ENCODE data around the gene CLPX.
"Not testable (repeated sequence)": the region's sequence is repeated elsewhere in the genome, so short reads cannot be mapped to it uniquely, and the experiment has no call there.

The CLPX gene

DNA sequence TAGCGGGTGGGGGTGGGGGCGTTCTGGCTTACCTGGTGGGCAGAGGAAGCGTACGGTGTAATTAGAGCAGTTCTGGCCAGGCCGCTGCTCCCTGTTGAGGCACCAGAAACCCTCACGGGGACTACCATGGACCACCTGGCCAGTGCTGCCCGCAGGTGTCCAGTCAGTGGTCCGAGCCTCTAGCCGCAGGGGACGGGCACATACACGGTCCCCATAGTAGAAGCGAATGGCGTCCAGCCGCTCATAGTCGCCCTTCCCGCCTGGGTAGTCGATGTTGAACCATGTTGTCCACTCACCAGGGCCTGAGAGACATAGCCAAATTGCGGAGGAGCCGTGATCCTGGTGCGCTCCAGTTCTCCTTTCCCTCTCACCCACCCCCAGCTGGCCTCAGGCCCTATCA lies 21.6 kb upstream of the CLPX start:
- in situ Hi-C loops (cut with MboI; ENCODE audit: low sequenced_read_pairs) = no loop called here

DNA sequence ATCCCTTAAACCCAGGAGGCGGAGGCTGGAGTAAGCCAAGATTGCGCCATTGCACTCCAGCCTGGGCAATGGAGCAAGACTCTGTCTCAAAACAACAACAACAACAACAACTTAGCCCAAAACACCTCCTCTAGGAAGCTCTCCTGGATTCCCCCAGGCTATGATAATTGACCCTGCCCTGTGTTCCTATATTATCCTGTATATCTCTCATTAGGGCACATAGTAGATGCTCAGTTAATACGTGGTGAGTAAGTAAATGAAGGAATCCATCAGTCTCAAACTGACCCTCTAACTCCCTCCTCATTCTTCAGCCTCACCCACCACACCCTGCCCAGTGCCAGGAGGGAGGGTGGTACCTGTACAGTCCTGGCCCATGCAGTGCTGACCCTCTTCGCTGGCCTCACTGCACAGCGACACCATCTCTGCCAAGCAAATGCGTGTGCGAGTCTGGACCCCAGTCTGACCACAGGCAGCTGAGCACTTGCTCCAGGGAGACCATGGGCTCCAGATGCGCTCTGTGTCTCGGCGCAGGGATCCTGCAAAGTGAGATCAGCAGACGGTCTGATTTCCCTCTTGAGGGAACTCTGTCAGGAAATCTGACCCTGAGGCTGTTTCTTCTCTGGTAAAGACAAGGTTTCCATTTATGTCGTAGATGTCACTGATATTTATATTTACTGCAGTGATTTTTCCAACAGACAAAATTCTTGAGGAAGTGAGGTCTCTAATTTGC lies 20.0 kb upstream of the CLPX start:
- in situ Hi-C loops (cut with MboI; ENCODE audit: low sequenced_read_pairs) = no loop called here

DNA sequence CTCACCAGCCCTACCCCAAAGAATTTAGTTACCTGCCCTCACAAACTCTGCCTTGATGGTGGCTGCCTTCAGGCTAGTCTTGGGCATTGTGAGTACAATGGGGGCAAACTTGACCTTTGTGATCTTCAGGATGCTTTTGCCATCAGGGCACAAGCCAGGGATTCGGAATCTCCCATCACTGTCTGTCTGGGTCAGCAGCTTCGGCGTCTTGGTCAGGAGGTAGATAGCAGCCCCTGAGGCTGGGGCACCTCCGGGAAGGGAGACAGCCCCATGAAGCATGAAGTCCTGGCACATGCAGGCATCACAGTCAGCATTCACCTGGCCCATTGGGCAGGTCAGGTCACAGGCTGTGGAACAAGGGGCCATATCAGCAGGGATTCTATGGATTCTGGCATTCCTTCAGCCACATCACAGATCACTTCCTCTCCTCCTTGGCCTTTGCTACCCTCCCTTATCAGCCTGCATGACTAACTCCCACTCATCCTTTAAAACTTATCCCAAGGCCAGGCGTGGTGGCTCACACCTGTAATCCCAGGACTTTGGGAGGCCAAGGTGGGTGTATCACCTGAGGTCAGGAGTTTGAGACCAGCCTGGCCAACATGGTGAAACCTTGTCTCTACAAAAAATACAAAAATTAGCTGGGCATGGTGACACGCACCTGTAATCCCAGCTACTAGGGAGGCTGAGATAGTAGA lies 19.2 kb upstream of the CLPX start:
- in situ Hi-C loops (cut with MboI; ENCODE audit: low sequenced_read_pairs) = no loop called here

DNA sequence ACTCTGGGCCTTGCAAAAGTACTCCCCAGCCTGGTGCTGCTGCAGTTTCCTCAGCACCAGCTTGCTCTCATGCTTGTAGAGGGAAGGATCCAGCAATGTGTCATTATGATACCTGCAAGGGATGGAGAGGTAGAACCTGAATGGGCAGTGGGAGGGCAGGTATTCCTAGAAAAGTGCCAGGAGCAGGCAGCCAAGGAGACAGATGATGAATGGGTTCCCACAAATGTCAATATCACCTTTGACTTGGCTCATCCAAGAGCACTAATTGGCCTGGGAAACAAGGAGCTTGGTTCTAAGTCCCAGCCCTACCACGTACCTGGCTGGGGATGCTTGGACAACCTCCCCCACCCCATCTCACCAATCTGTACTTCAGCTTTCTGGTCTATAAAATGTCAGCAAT lies 16.8 kb upstream of the CLPX start:
- in situ Hi-C loops (cut with MboI; ENCODE audit: low sequenced_read_pairs) = no loop called here

DNA sequence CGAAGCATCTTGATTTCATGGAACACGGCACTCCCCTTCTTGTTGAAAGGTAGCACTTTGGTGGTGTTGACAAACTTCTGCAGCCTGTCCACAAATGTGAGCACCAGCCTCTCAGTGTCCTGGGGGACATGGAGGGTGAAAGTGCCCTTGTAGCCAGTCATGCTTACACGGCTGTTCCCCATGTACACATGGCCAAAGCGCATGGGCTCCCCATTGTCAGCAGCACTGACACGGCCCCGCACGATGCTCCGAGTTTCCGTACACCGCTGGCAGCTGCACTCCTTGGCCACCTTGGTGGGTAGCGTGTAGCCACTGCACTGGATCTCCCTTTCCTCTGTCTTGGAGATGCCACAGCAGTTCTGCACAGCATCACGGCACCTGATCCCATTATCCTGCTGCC lies 13.4 kb upstream of the CLPX start:
- in situ Hi-C loops (cut with MboI; ENCODE audit: low sequenced_read_pairs) = no loop called here

DNA sequence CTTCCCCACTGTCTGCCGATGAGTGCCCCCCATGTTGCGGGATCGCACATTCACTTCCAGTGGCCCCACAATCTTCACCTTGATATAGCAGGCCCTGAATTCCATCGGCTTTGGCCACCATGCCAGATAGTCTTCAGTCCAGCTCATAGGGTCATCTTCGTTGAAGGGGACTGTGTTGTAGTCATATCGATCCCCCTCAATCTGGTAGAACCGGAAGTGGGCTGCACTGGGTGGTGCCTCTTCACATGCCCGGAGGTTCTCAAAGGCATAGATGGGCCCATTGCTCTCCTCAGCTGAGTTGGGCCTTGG lies 12.1 kb upstream of the CLPX start:
- in situ Hi-C loops (cut with MboI; ENCODE audit: low sequenced_read_pairs) = no loop called here

DNA sequence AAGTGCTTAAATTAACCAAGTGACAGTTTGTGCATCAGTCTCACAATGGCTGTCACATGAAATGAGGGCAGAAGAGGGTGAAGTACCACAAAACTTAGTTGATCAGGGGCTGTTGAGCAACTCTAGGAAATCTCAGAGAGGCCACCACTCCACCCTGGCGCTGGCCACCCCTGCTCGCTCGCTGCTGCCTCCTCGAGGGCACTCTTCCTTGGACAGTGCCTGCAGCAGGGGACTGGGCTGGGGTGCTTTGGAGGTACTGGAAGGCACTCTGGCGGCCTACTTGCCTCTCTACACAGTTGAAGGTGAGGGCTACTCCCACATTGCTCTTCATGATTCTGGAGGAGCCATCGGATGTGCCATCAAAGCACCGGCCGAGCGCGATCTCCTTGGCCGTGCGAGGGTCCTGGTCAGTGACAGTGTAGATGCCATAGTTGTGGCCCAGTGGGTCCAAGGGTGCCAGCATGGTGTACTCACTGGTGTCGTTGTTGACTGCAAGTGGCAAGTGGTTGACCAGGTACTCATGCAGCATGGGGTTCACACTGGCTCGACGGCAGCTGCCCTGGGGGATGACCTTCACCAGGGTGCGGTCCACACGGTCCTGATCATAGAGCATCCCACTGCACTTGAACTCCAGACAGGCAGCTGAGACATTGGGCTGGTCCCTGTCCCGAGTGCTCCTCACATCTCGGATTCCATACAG lies 11.6 kb upstream of the CLPX start:
- in situ Hi-C loops (cut with MboI; ENCODE audit: low sequenced_read_pairs) = no loop called here

DNA sequence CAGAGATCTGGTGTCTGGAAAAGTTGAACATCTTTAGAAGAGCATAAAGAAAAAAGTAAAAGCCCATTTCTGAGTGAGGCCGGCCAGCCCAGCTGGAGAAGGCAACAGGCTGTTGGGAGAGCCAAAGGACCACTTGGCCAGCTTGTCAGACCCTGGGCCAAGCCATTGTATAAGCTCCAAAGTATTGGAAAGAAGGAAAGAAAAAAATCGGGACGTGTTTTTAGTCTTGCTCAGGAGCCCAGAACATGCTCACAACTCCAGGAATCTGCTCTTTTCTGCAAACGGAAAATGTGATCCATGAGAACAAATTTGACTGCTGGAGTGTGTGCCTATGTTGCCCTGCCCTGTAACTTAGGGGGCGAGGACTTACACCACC lies 10.4 kb upstream of the CLPX start:
- in situ Hi-C loops (cut with MboI; ENCODE audit: low sequenced_read_pairs) = no loop called here

DNA sequence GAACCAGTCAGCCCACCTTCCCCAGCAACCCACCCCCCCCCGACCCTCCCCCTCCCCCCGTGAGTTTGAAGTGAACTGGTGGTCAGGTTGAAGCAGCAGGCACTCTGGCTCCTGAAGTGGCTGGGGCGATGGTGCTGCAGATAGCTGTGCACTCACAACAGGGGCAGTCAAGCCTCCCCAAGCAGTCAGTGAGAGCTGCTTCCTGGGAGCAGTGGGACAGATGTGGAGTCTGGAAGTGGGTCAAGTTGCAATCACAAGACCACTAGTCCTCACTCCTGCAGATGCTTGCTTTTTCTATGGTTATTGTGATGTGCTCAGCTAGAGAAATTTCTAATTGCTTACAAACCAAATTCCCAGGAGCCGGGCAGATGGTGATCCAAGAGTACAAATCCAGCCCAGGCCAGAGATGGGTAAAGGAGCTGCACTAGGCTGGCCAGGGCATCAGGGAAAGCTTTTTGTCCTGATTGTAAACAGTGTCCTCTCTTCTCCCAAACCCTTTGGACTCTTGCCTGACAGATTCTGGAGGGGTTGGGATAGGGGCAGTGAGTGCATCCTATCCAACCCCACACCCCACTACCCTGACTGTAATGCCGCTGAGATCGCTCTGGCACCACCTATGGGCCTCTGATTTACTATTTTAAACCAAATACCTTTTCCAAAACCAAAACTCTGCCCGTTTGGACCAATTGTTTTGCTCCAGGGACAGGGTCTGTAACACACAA lies 9.8 kb upstream of the CLPX start:
- in situ Hi-C loops (cut with MboI; ENCODE audit: low sequenced_read_pairs) = no loop called here

DNA sequence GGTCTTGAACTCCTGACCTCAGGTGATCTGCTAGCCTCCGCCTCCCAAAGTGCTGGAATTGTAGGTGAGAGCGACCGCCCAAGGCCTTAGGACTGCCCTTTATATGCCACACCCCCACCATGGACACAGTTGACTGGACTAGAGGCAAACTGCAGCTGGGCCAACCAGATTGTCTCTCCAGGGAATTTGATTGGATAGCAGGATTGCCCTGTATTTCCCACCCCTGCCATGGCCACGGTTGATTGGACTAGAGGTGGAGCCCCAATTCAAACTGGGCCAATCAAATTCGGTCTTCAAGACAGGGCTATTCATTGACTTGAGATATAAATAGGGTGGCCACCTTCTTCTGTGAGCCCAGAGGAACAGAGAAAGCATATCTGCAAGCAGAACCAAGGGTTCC lies 6.9 kb upstream of the CLPX start:
- in situ Hi-C loops (cut with MboI; ENCODE audit: low sequenced_read_pairs) = no loop called here

DNA sequence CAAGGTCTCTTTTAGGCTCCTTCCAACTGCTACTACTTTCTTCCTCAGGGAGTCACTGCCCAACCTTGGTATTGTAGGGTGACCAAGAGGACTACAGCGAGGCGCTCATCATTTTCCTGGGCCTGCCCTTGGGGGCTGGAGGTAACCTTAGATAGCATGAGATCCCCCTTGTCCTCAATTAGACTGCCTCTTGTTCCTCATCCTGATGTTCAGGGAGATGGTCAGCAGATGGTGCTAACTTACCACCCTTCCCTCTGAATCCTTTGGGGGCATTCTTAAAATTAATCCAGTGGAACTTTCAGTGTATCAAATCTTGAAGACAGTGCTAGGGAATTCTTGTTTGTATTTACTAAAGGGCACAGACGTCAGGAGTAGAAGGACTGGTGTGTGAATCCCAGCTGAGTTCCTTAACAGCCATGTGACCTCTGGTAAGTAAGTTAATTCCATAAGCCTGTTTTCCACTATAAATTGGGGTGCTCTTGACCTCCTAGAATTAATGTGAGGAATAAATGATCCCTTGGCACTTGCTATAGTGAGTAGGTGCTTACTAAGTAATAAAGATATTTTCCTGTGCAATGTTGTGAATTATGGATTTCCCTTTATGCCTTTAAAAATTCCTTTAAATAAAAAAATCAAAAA lies 4.1 kb upstream of the CLPX start:
- in situ Hi-C loops (cut with MboI; ENCODE audit: low sequenced_read_pairs) = no loop called here

DNA sequence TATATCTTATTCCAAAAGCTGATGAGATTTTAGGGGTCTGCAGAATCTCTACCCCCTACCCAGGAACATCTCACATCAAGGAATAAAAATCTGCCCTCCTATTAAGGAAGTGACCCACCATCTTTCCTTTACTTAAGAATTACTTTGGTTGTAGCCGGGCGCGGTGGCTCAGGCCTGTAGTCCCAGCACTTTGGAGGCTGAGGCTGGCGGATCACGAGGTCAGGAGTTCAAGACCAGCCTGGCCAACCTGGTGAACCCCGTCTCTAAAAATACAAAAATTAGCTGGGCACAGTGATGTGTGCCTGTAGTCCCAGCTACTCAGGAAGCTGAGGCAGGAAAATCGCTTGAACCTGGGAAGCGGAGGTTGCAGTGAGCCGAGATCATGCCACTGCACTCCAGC lies 3.3 kb upstream of the CLPX start:
- in situ Hi-C loops (cut with MboI; ENCODE audit: low sequenced_read_pairs) = not testable (repeated sequence)

DNA sequence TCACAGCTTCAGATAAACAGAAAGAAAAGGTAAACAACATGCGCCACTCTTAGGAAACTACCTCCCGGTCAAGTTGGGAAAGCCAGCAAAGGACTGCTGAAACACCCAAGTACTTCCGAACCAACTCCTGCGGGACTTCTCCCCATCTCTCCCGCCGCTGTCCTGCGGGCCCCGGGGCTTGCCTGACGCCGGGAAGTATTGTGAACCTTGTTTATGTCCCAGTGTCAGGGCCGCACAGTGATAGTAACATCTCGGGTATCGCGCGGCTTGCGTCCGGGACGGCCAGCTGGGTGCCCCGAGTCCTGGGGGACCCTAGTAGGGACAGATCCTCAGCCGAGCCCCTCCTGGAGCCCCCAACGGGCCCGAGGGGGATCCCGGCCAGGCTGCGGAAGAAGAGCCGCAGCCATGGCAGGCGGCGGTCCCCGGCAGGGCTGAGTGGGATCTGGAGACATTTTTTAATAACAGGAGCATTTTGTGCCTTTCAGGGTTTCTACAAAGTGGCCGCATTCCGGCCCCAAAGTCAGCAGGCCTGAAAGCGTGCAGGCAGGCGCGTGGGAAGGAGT lies 756 bp downstream of the CLPX start:
- in situ Hi-C loops (cut with MboI; ENCODE audit: low sequenced_read_pairs) = no loop called here

DNA sequence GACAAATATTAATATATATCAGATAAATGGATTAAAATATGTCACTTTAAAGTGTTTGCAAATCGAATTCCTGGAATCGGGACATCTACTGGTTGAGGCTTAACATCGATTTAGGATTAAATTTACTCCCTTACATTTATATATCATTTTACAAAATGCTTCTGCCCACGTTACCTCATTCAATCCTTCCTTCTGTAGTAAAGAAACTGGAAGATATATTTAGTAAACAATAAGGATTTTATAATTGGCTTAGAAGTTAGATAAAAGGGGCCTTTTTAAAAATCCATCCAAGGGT lies 1.3 kb downstream of the CLPX start:
- in situ Hi-C loops (cut with MboI; ENCODE audit: low sequenced_read_pairs) = no loop called here

DNA sequence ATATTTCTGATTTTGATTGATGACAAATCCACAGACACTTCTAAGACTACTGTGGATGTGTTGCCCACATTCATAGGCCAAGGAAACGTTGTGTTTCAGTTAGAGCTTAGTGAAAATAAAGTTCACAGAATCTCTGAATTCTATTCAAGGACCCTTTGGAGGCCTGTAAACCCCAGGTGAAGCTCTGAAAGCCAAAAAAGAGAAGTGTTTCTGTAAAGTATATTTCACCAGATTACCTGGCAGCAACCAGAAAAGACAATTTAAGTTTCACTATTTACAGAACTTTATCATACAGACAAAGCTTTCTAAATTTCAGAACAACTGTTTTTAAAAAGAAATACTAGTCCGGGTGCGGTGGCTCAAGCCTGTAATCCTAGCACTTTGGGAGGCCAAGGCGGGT lies 2.6 kb downstream of the CLPX start:
- in situ Hi-C loops (cut with MboI; ENCODE audit: low sequenced_read_pairs) = no loop called here

DNA sequence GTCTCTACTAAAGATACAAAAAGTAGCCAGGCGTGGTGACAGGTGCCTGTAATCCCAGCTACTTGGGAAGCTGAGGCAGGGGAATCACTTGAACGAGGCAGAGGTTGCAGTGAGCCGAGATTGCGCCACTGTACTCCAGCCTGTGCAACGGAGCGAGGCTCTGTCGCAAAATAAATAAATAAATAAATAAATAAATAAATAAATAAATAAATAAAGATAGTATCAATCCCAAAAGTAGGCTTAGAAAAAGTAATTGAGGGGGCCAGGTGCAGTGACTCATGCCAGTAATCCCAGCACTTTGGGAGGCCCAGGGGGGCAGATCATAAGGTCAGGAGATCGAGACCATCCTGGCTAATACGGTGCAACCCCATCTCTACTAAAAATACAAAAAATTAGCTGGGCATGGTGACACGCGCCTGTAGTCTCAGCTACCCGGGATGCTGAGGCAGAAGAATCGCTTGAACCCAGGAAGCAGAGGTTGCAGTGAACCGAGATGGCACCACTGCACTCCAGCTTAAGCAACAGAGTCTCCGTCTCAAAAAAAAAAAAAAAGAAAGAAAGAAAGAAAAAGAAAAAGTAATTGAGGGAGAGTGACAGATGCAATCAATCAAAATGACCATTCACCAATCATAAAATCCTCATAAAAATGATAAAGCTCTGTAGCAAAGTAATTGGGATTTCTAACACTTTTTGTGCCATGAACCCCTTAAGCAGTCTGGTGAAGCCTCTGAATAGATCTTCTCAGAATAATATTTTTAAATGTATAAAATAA lies 3.4 kb downstream of the CLPX start:
- in situ Hi-C loops (cut with MboI; ENCODE audit: low sequenced_read_pairs) = not testable (repeated sequence)

DNA sequence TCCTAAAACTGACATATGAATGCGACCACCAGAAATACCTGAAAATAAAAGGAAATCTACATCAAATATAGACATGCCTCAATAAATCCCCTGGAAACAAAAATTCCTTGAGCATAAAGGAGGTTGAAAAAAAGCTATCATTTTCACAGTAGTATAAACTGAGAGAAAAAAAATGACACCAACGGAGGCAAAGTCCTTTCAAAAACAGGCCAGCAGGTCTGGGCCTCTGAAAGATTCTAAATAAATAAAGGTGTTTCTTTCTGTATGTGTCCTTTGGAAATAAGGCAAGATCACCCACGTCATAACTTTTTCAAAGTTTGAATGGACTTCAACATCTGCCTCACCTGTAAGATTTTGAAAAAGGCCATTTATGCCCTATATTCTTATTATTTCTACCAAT lies 5.0 kb downstream of the CLPX start:
- in situ Hi-C loops (cut with MboI; ENCODE audit: low sequenced_read_pairs) = no loop called here

DNA sequence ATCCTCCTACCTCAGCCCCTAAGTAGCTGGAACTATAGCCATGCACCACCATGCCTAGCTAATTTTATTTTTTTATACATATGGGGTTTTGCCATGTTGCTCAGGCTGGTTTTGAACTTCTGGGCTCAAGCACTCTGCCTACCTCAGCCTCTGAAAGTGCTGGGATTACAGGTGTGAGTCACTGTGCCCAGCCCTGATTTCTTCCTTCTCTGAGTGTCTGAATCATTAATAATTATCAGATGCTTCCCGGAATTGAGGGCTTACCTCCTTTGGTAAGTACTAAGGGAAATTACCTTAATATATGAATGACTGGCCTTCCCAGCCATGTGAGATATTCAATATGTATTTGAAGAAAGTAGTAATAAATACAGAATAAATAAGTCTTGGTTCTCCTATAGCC lies 7.2 kb downstream of the CLPX start:
- in situ Hi-C loops (cut with MboI; ENCODE audit: low sequenced_read_pairs) = no loop called here

DNA sequence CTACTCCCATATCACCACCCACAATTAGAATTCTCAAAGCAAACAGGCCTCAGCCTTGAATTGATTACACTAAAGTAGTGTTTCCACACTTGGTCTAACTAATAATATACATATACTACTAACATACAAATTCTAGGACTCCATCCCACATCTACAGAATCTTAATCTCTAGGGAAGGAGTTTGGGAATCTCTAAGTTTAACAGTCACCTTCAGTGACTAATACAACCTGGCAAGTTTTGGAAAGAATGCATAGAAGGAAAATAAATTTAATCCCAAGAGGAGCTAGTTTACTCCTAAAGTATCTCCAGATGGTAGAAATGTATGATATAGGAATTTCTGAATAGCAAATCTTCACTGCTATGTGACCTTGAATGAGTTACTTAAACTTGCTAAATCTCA lies 9.1 kb downstream of the CLPX start:
- in situ Hi-C loops (cut with MboI; ENCODE audit: low sequenced_read_pairs) = no loop called here

DNA sequence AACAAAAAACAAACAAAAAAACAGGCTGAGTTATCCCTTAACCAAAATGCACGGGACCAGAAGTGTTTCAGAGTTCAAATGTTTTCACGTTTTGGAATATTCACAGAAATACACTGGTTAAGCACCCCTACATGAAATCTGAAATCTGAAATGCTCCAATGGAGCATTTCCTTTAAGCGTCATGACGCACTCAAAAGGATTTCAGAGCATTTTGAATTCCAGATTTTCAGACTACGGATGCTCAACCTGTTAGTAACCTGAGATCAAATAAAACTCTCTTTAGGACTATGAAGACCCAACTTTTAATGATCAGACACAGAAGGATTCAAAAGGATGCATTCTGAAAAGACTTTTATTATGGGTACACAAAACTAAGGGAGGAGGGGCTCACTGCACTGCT lies 9.6 kb downstream of the CLPX start:
- in situ Hi-C loops (cut with MboI; ENCODE audit: low sequenced_read_pairs) = no loop called here

DNA sequence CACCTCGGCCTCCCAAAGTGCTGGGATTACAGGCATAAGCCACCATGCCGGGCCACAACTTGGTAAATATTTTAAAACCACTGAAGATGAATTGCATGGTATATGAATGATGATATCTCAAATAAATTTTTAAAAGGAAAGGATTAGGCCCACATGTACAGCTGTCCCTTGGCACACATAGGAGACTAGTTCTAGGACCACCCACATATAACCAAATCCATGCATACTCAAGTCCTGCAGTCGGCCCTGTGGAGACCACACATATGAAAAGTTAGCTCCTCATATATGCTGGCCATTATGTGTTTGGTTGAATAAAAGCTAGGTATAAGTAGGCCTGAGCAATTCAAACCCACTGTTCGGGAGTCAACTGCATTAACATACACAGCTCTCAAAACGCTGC lies 10.6 kb downstream of the CLPX start:
- in situ Hi-C loops (cut with MboI; ENCODE audit: low sequenced_read_pairs) = no loop called here
